Endothelial cell of umbilical vein (primary cell): ENCODE results near the gene CFAP61. TPM values are rescaled to one million over a fixed set of nuclear protein-coding genes. Genes with fewer than 3 reads are reported as not detected.

ENCODE experiments used
- BruUV-seq: library from RNA; stranded (reverse); fragments of 400-500 nt; replicated peaks from 2 replicates; lab custom pipeline; 2021; lab: Mats Ljungman, UMichigan
- CTCF ChIA-PET: fragments of 300-600, 350-600 bp; sonication (Branson Sonifier 250); formaldehyde crosslinking; loops from one replicate; lab custom pipeline; 2021; ENCODE audit warnings: antibody characterized with exemption, inconsistent platforms; lab: Charles Lee
- POLR2A ChIA-PET: fragments of 300-600, 350-600 bp; sonication (Branson Sonifier 250); formaldehyde crosslinking; loops from one replicate; lab custom pipeline; 2021; ENCODE audit warnings: antibody characterized with exemption, inconsistent platforms; lab: Charles Lee
- DNase-seq: peaks from one replicate; pipeline ENCODE4 v3.0.0-alpha.2; 2011; ENCODE audit warnings: low read depth, low spot score
- FAIRE-seq: peaks from 2 replicates; lab custom pipeline; 2011; peaks lifted over from hg19 to GRCh38; lab: Jason Lieb, UNC
- H2AFZ ChIP-seq: 2 replicates; pipeline ENCODE4 v1.6.0; 2012; ENCODE audit warnings: low read depth, low read length, control low read depth, inconsistent platforms
- H3K27ac ChIP-seq: 2 replicates; pipeline ENCODE4 v1.5.1; 2011; ENCODE audit warnings: low read depth, mild to moderate bottlenecking, control low read depth, low read length, moderate library complexity; ENCODE audit not compliant: insufficient read depth
- H3K27me3 ChIP-seq, 2 experiments: 2 replicates each; pipeline versions ENCODE4 v1.6.0 to v1.6.1; 2011; ENCODE audit warnings: low read length in 2 of 2, mixed read lengths in 1 of 2; ENCODE audit not compliant: control insufficient read depth in 2 of 2, insufficient read depth in 2 of 2
- H3K36me3 ChIP-seq, 2 experiments: 2 replicates in 1 of 2; 3 replicates in 1 of 2; pipeline ENCODE4 v1.5.1; 2011; ENCODE audit warnings: low read length in 2 of 2, mild to moderate bottlenecking in 1 of 2, moderate library complexity in 1 of 2; ENCODE audit not compliant: control insufficient read depth in 2 of 2, insufficient read depth in 2 of 2; ENCODE audit errors: extremely low read depth in 1 of 2
- H3K4me1 ChIP-seq: 3 replicates; pipeline ENCODE4 v1.5.1; 2011; ENCODE audit warnings: mild to moderate bottlenecking, low read length; ENCODE audit not compliant: control insufficient read depth, insufficient read depth; ENCODE audit errors: extremely low read depth
- H3K4me2 ChIP-seq: 2 replicates; pipeline ENCODE4 v1.6.1; 2011; ENCODE audit warnings: low read length, control low read depth, mixed read lengths; ENCODE audit not compliant: insufficient read depth
- H3K4me3 ChIP-seq, 3 experiments: fragments of 200-600 bp in 1 of 3; sonication (generic), shearing (Covaris generic) in 1 of 3; replicated peaks in 1 of 3; 2 replicates each; pipeline ENCODE4 v1.5.1; 2011 to 2016; ENCODE audit warnings: control low read depth in 3 of 3, low read length in 3 of 3, mild to moderate bottlenecking in 2 of 3, inconsistent platforms in 1 of 3, low read depth in 1 of 3, moderate library complexity in 1 of 3; ENCODE audit not compliant: insufficient read depth in 1 of 3
- H3K79me2 ChIP-seq: 2 replicates; pipeline ENCODE4 v1.6.0; 2012; ENCODE audit warnings: low read length, inconsistent platforms; ENCODE audit not compliant: control insufficient read depth, insufficient read depth
- H3K9ac ChIP-seq: replicated peaks from 2 replicates; pipeline ENCODE3; 2011; ENCODE audit warnings: low read length, control low read depth; ENCODE audit not compliant: insufficient read depth; ENCODE audit errors: extremely low read depth
- H3K9me1 ChIP-seq: replicated peaks from 3 replicates; pipeline ENCODE4 v1.6.0; 2011; ENCODE audit warnings: mild to moderate bottlenecking, low read length; ENCODE audit not compliant: control insufficient read depth, insufficient read depth; ENCODE audit errors: extremely low read depth
- H3K9me3 ChIP-seq: replicated peaks from 2 replicates; pipeline ENCODE4 v1.5.1; 2012; ENCODE audit warnings: low read length, inconsistent platforms; ENCODE audit not compliant: control insufficient read depth, insufficient read depth
- H4K20me1 ChIP-seq: replicated peaks from 2 replicates; pipeline ENCODE3; 2011; ENCODE audit warnings: mild to moderate bottlenecking, low read length; ENCODE audit not compliant: control insufficient read depth, insufficient read depth; ENCODE audit errors: extremely low read depth
- CTCF ChIP-seq, 2 donors: IDR thresholded peaks; 1 replicate in 1 of 2; 2 replicates in 1 of 2; pipeline ENCODE4 v1.5.1; 2011; ENCODE audit warnings: low read length in 2 of 2, mild to moderate bottlenecking in 2 of 2, moderate library complexity in 2 of 2, control low read depth in 1 of 2, inconsistent platforms in 1 of 2, low read depth in 1 of 2; ENCODE audit not compliant: insufficient read depth in 1 of 2; ENCODE audit errors: extremely low read depth in 1 of 2
- EZH2 ChIP-seq: IDR thresholded peaks from 2 replicates; pipeline ENCODE4 v1.6.1; 2012; ENCODE audit warnings: borderline replicate concordance, low read depth, mild to moderate bottlenecking, moderate library complexity, low read length, inconsistent platforms; ENCODE audit not compliant: severe bottlenecking
- FOS ChIP-seq: IDR thresholded peaks from 2 replicates; pipeline ENCODE4 v1.6.1; 2011; ENCODE audit warnings: mild to moderate bottlenecking, low read length, moderate library complexity, borderline replicate concordance; ENCODE audit not compliant: insufficient read depth
- GATA2 ChIP-seq: IDR thresholded peaks from 2 replicates; pipeline ENCODE4 v1.7.0; 2011; ENCODE audit warnings: low read depth, mild to moderate bottlenecking, moderate library complexity, mixed read lengths, low read length; ENCODE audit not compliant: insufficient read length, insufficient read depth
- JUN ChIP-seq: IDR thresholded peaks from 2 replicates; pipeline ENCODE4 v1.6.1; 2011; ENCODE audit warnings: borderline replicate concordance, low read depth; ENCODE audit not compliant: insufficient read length, insufficient read depth
- MAX ChIP-seq: IDR thresholded peaks from 2 replicates; pipeline ENCODE4 v1.6.1; 2011; ENCODE audit not compliant: insufficient read depth, insufficient read length
- MYC ChIP-seq: IDR thresholded peaks from one replicate; pipeline ENCODE4 v1.6.1; 2011; ENCODE audit warnings: mild to moderate bottlenecking, low read depth, low read length
- POLR2A ChIP-seq: IDR thresholded peaks from 2 replicates; pipeline ENCODE4 v1.6.1; 2012; ENCODE audit warnings: low read depth, mild to moderate bottlenecking, control low read depth, low read length
- POLR2AphosphoS5 ChIP-seq: IDR thresholded peaks from 2 replicates; pipeline ENCODE4 v1.6.1; 2012; ENCODE audit warnings: low read depth, mild to moderate bottlenecking, control low read depth, low read length, moderate library complexity; ENCODE audit not compliant: insufficient read depth
- dilution Hi-C: fragments of 300-500 bp; cut with MboI; formaldehyde crosslinking; loops from one replicate; pipeline ENCODE4 v1.15.0; 2019; ENCODE audit warnings: low sequenced_read_pairs; ENCODE audit not compliant: extremely low pct_ligation_motif_present
- intact Hi-C: fragments of 100-400 bp; cut with micrococcal nuclease; formaldehyde crosslinking; loops from one replicate; pipeline ENCODE4 v1.10.0; 2022
- polyA plus RNA-seq, 4 experiments: library from polyadenylated mRNA; depleted of rRNA in 3 of 4; stranded (reverse) in 3 of 4; unstranded in 1 of 4; fragments of >200 nt; gene quantifications; 2 replicates each; pipeline versions ENCODE4 v1.2.1 to v1.2.3, GENCODE V29; 2011 to 2012; ENCODE audit warnings: missing spikeins in 1 of 4
- total RNA-seq: library from RNA; stranded (reverse); gene quantifications from 2 replicates; pipeline ENCODE4 v1.2.3, GENCODE V29; 2021

The CFAP61 gene
- total and polyA plus RNA-seq, 2 donors (not counting 3 experiments of a cell fraction or from before 2014, with no cell fraction given): not detected

DNA sequence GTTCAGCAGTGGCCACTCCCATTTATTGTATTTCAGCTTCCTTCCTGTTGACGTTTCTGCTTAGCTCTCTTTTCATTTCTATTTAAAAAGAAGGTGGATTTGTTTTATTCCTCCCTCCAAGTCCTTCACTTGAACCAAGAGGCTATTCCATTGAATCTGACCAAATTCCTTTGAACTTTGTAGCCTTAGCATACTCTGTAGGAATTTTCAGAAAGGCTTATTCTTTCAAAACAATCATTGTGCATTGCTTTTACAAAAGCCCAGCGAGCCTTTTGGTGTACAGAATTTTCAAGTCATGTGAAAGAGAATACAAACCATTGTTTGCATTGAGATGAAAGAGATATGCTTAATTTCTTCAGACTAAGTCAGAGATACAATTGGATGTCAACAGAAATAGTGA, 164.6 kb downstream of the CFAP61 start:
- CTCF ChIA-PET: no interaction called here
- H3K9me3 ChIP-seq: no peaks in the 10 kb centered on the region

More for the DNA sequence above, 164.6 kb downstream of the CFAP61 start:
- Histone ChIP-seq H3K27ac (no peak overlapping the region), H3K4me3 (no peak overlapping the region), H4K20me1 (no peaks in the 10 kb centered on the region), H3K79me2 (no peaks in the 10 kb centered on the region), H3K4me2 (no peak overlapping the region), H3K27me3 (peaks cover 0 to 2% of the 10 kb centered on the region in 2 experiments), H2AFZ (no peak overlapping the region), H3K9me1 (no peaks in the 10 kb centered on the region), H3K9ac (no peak overlapping the region), H3K4me1 (no peaks in the 10 kb centered on the region), H3K36me3 (no peaks in the 10 kb centered on the region)
- dilution Hi-C loops (no loop called here), intact Hi-C loops (no loop called here)
- no peak for TF ChIP-seq MAX
- no peak for TF ChIP-seq EZH2
- no peak for TF ChIP-seq GATA2
- no peak for TF ChIP-seq JUN
- no peak for TF ChIP-seq MYC
- TF ChIP-seq POLR2A: no peak
- no peak for TF ChIP-seq CTCF (IDR thresholded peaks at IDR 0.05; ENCODE audit: extremely low read depth in 1 of 2, insufficient read depth in 1 of 2, low read depth in 1 of 2, low read length in 2 of 2)
- TF ChIP-seq FOS: no peak
- no peak for TF ChIP-seq POLR2AphosphoS5
- BruUV-seq: no TSS peak
- FAIRE-seq (no peak), DNase-seq (no peak)
- POLR2A ChIA-PET: no interaction called here
